Dendritic cell treated with granulocyte-macrophage colony-stimulating factor and Interleukin-4, amounts not matched to agents 40 ng/mL and 50 ng/mL, for 4 days (primary cell): ENCODE results near the gene CD300LD.

Experiments used
- H3K27ac Mint-ChIP-seq: one replicate; pipeline ENCODE4 v1.8.0; 2022; ENCODE audit warnings: mild to moderate bottlenecking, mixed read lengths
- H3K27me3 Mint-ChIP-seq: one replicate; pipeline ENCODE4 v1.8.0; 2022; ENCODE audit warnings: mild to moderate bottlenecking, mixed read lengths
- H3K36me3 Mint-ChIP-seq: one replicate; pipeline ENCODE4 v1.8.0; 2022; ENCODE audit warnings: low read depth, mixed read lengths
- H3K4me1 Mint-ChIP-seq: one replicate; pipeline ENCODE4 v1.8.0; 2022; ENCODE audit warnings: low read depth, mixed read lengths
- H3K4me3 Mint-ChIP-seq: one replicate; pipeline ENCODE4 v1.8.0; 2022; ENCODE audit warnings: mild to moderate bottlenecking, moderate library complexity, mixed read lengths
- H3K9me3 Mint-ChIP-seq: one replicate; pipeline ENCODE4 v1.8.0; 2022; ENCODE audit warnings: mixed read lengths
- intact Hi-C: fragments of 100-400 bp; cut with micrococcal nuclease; formaldehyde crosslinking; loops from one replicate; pipeline ENCODE4 v1.15.0; 2022

The CD300LD gene

DNA sequence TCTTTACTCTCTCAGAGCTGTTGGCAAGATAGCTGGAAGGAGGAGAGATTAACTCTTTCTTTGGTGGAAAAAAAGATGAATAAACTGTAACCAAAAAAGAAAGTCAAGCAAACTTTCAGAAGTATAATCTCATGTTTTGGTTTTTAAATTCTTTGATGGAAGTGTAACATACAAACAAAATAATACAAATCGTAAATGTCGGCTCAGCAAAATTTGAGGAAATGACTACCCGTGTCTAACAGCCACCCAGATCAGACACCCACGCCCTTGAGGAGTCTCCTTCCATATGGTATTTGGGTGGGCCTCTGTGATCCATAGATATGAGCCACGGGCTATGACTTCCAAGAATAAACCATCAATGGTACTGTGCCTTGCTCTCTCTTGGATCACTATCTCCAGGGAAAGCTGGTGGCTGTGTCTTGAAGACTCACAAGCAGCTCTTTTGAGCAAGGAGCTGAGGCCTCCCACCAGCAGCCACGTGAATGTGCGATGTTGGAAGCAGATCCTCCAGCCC lies 36.6 kb downstream of the CD300LD start:
- Mint-ChIP-seq H3K27me3 (peaks cover 16% of the 10 kb centered on the region), H3K4me1 (peaks cover 85% of the 10 kb centered on the region), H3K4me3 (no peak overlapping the region), H3K36me3 (peaks cover 11% of the 10 kb centered on the region), H3K27ac (peak overlapping the region; percentile 26), H3K9me3 (no peaks in the 10 kb centered on the region)
- intact Hi-C loops = loop anchor here (2.0 kb wide), 1 partner anchor 13 kb away; no protein-coding TSS in a partner anchor

GRCh38 chr17:74554909-74555308 lies 37.2 kb downstream of the CD300LD start:
- no peak overlapping the region for H3K4me3 Mint-ChIP-seq
- intact Hi-C loops = loop anchor here (2.0 kb wide), 1 partner anchor 14 kb away; no protein-coding TSS in a partner anchor
- H3K9me3 Mint-ChIP-seq = no peaks in the 10 kb centered on the region
- H3K36me3 Mint-ChIP-seq = peaks cover 11% of the 10 kb centered on the region
- H3K27me3 Mint-ChIP-seq = peaks cover 20% of the 10 kb centered on the region
- H3K27ac Mint-ChIP-seq = peak overlapping the region; percentile 26
- H3K4me1 Mint-ChIP-seq = peaks cover 91% of the 10 kb centered on the region

DNA sequence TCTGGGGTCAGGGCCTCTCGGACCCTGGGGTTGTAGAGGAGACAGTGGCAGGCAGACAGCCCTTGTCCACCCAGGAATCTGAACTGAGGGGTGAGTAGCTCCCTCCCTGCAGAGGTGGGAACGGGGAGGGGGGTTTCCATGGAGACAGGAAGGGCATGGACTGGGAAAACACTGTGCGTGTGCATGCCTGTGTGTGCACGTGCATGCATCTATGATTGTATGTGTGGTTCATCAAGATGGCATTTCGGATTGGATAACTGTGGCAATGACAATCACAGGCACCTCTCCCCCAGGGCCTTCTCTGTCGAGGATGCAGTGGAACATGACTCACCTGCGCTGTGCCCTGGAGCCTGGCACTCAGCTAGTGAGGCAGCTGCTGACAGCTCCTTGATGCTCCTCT lies 40.0 kb downstream of the CD300LD start:
- Mint-ChIP-seq H3K36me3 (peaks cover 11% of the 10 kb centered on the region), H3K27me3 (peaks cover 24% of the 10 kb centered on the region), H3K4me3 (no peak overlapping the region), H3K9me3 (no peaks in the 10 kb centered on the region), H3K27ac (peak overlapping the region; percentile 17), H3K4me1 (peaks cover 89% of the 10 kb centered on the region)
- intact Hi-C loops = no loop called here

DNA sequence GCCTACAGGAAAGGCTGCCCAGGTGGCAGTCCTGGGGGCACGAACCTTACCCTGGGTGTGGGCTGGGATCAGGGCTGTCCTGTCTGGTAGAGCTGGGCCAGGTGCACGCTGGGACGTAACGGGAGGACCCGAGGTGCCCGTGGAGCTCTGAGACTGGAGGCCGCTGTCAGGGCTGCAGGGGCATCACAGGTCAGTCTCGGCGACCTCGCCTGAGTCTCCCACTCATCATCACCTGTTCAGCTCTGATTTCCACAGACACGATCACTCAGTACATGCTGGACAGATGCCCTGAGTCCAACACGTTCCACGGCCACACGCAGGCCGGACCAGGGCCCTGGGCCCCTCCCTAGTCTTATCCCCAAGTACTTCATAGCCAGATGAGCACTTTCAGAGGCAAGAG lies 41.5 kb downstream of the CD300LD start:
- H3K27ac Mint-ChIP-seq = peak overlapping the region; percentile 45
- H3K4me3 Mint-ChIP-seq = no peak overlapping the region
- H3K4me1 Mint-ChIP-seq = peaks cover 90% of the 10 kb centered on the region
- intact Hi-C loops = no loop called here
- H3K36me3 Mint-ChIP-seq = peaks cover 3% of the 10 kb centered on the region
- peaks cover 21% of the 10 kb centered on the region for H3K27me3 Mint-ChIP-seq
- H3K9me3 Mint-ChIP-seq = no peaks in the 10 kb centered on the region

- Mint-ChIP-seq H3K4me1 (peaks cover 92% of the 10 kb centered on the region), H3K9me3 (no peaks in the 10 kb centered on the region), H3K27ac (no peak overlapping the region), H3K27me3 (peaks cover 21% of the 10 kb centered on the region), H3K36me3 (peaks cover 15% of the 10 kb centered on the region), H3K4me3 (no peak overlapping the region)
- intact Hi-C loops = loop anchor here (10.0 kb wide), 1 partner anchor 55 kb away; no protein-coding TSS in a partner anchor
Measured at GRCh38 chr17:74549343-74549742, 42.7 kb downstream of the CD300LD start.

DNA sequence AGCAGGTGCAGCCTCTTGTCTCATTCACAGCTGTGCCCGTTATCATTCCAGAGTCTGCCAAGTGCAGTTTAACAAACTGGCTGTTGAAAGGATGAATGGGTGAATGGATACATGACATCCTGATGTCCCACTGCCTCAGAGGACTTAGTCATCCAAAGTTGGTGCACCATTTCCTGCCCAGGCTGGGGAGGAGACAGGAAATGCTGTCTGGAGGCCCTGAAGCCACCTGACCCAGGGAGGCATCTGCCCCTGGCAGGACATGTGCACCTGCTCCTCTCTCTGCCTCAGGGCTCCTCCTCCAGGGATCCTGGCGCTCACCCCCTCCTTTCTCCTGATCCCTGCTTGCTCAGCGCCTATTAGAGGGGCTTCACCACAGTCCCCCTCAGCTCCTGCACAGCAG lies 44.3 kb downstream of the CD300LD start:
- Mint-ChIP-seq H3K4me3 (no peak overlapping the region), H3K9me3 (no peaks in the 10 kb centered on the region), H3K36me3 (peaks cover 31% of the 10 kb centered on the region), H3K27ac (peak overlapping the region; percentile 93), H3K27me3 (peaks cover 21% of the 10 kb centered on the region), H3K4me1 (peaks cover 94% of the 10 kb centered on the region)
- intact Hi-C loops = loop anchor here (10.0 kb wide), 1 partner anchor 57 kb away; no protein-coding TSS in a partner anchor

DNA sequence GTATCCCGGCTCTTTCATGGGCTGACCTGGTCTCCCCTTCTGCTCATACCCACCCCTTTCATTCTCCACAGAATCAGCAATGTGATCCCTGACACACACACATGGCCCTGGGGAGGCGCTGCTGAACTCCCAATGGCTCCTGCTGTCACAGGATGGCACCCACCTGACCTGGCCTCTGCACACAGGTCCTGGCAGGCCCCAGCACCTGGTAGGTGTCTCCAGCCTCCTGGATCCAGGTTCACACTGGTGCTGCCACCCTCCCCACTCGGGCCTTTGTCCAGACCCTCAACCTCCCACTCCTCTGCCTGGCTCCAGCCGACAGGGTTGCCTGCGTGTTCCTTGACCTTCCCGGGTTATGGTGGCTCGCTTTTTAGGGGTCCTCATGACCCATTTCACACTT lies 44.8 kb downstream of the CD300LD start:
- peaks cover 94% of the 10 kb centered on the region for H3K4me1 Mint-ChIP-seq
- intact Hi-C loops = loop anchor here (10.0 kb wide), 1 partner anchor 58 kb away; no protein-coding TSS in a partner anchor
- H3K36me3 Mint-ChIP-seq = peaks cover 36% of the 10 kb centered on the region
- no peaks in the 10 kb centered on the region for H3K9me3 Mint-ChIP-seq
- H3K27me3 Mint-ChIP-seq = peaks cover 20% of the 10 kb centered on the region
- H3K27ac Mint-ChIP-seq = peak overlapping the region; percentile 93
- H3K4me3 Mint-ChIP-seq = no peak overlapping the region

- H3K36me3 Mint-ChIP-seq = peaks cover 43% of the 10 kb centered on the region
- H3K27me3 Mint-ChIP-seq = peaks cover 17% of the 10 kb centered on the region
- no peak overlapping the region for H3K4me3 Mint-ChIP-seq
- peak overlapping the region; percentile 93 for H3K27ac Mint-ChIP-seq
- no peaks in the 10 kb centered on the region for H3K9me3 Mint-ChIP-seq
- peaks cover 90% of the 10 kb centered on the region for H3K4me1 Mint-ChIP-seq
- intact Hi-C loops = loop anchor here (1.0 to 10.0 kb wide), 2 partner anchors 21 to 58 kb away; partner anchors contain the start of gene CD300H
Measured at GRCh38 chr17:74546586-74546985, 45.5 kb downstream of the CD300LD start.

DNA sequence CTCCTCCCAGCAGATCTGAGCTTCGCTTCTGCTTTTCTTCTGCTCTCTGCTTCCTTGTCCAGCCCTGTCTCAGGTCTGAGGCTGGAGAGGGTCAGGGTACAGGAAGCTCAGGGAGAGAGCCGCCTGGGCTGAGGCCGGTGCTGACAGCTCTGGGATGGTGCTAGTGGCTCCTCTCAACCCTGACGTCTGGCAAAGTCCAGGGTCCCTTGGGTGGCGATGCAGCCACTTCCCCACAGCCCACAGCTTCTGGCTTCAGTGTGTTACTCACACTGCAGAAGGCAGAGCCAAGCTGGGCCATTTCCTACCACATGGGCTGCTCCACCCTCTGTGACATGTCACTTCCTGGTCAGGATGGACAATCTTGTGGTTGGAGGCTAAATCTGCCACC lies 46.2 kb downstream of the CD300LD start, which contains the start of gene CD300C:
TSS of gene CD300C (minus strand) at position 273 of the 388 bp plus-strand sequence. CDS start 333 bp downstream, outside the sequence.
- Mint-ChIP-seq H3K27ac (peak within 1 kb of the TSS; percentile 93), H3K27me3 (peaks cover 13% of the 10 kb centered on the region), H3K4me3 (peak within 1 kb of the TSS; percentile 69), H3K36me3 (peaks cover 50% of the 10 kb centered on the region), H3K9me3 (no peaks in the 10 kb centered on the region), H3K4me1 (peaks cover 82% of the 10 kb centered on the region)
- intact Hi-C loops = loop anchor here (1.0 to 10.0 kb wide), 2 partner anchors 21 to 59 kb away; partner anchors contain the start of gene CD300H

DNA sequence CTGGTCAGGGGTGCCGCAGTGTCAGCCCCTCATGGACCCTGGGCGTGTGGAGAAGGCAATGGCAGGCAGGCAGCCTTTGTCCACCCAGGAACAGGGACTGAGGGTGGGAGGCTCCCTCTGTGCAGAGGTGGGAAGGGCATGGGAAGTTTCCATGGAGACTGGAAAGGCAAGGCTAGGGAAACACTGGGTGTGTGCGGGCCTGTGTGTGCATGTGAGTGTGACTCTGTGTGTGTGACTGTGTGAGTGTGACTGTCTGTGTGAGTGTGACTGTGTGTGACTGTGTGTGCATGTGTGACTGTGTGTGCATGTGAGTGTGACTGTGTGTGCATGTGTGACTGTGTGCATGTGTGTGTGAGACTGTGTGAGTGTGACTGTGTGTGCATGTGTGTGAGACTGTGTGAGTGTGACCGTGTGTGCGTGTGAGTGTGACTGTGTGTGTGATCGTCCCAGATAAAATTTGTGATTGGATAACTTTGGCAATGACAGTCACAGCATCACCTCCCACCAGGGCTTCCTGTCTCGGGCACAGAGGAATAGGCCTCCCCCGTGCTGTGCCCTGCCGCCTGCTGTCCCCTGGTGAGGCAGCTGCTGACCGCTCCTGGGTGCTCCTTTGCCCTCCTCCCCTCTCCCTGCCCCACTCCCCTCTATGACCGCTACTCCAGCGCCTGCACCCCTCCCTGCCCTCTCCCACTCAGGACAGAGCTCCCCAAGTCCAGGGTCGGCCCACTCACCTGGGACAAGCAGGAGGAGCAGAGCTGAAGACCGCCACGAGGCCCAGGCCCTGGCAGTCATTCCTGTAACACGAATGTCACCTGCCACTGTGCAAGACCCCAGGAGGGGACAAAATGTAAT lies 46.9 kb downstream of the CD300LD start:
- Mint-ChIP-seq H3K4me3 (peak overlapping the region; percentile 69), H3K27me3 (peaks cover 13% of the 10 kb centered on the region), H3K9me3 (no peaks in the 10 kb centered on the region), H3K4me1 (peaks cover 79% of the 10 kb centered on the region), H3K27ac (peak overlapping the region; percentile 93), H3K36me3 (peaks cover 57% of the 10 kb centered on the region)
- intact Hi-C loops = loop anchor here (10.0 kb wide), 1 partner anchor 60 kb away; no protein-coding TSS in a partner anchor

DNA sequence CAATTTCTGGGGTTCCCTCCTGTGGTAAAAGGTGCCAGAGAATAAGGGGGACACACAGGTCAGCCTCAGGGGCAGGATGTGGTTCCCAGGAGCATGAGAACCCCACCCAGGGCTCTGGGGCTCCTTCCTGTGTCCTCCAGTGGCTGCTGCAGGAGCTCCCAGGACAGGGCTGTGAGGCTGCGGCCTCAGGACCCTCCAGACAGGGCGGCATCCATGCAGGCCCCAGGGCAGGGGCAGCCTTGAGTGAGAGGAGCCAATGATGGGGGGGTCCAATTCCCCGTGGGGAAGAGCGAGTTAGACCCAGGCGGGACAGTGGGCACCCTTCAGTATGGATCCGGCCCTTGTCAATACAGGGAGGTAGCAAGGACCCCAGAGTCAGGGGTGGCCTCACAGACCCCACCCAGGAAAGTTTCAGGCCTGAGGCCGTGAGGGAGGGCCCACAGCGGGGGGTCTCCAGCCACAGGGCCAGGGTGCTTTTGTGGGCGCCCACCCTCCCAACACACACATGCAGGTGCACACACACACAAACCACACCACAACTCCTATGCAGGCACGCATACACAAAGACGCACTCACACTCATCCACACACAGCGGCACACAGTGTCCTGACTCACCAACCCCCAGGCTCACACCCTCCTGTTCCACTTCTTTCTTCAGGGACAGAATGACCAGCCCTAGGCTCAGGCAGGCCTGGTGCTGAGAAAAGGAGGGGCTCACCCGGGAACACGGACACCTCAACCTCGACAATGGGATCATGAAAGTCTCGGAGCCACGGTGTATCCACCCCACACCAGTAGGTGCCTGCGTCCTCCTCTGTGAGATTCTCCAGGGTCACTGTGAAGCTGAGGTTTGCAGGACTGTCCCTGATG lies 48.0 kb downstream of the CD300LD start:
- peak overlapping the region; percentile 69 for H3K4me3 Mint-ChIP-seq
- intact Hi-C loops = loop anchor here (10.0 kb wide), 1 partner anchor 61 kb away; no protein-coding TSS in a partner anchor
- peak overlapping the region; percentile 93 for H3K27ac Mint-ChIP-seq
- H3K27me3 Mint-ChIP-seq = peaks cover 14% of the 10 kb centered on the region
- peaks cover 67% of the 10 kb centered on the region for H3K36me3 Mint-ChIP-seq
- no peaks in the 10 kb centered on the region for H3K9me3 Mint-ChIP-seq
- peaks cover 84% of the 10 kb centered on the region for H3K4me1 Mint-ChIP-seq

- H3K27me3 Mint-ChIP-seq = peaks cover 12% of the 10 kb centered on the region
- peak overlapping the region; percentile 69 for H3K4me3 Mint-ChIP-seq
- intact Hi-C loops = loop anchor here (10.0 kb wide), 1 partner anchor 61 kb away; no protein-coding TSS in a partner anchor
Measured at GRCh38 chr17:74543406-74543805, 48.7 kb downstream of the CD300LD start.

GRCh38 chr17:74542727-74543383 lies 49.2 kb downstream of the CD300LD start:
- Mint-ChIP-seq H3K4me1 (peaks cover 76% of the 10 kb centered on the region), H3K27ac (peak overlapping the region; percentile 32), H3K9me3 (no peaks in the 10 kb centered on the region), H3K4me3 (no peak overlapping the region), H3K27me3 (peaks cover 12% of the 10 kb centered on the region), H3K36me3 (peaks cover 71% of the 10 kb centered on the region)
- intact Hi-C loops = loop anchor here (10.0 kb wide), 1 partner anchor 62 kb away; no protein-coding TSS in a partner anchor

More at GRCh38 chr17:74543406-74543805, 48.7 kb downstream of the CD300LD start:
- Mint-ChIP-seq H3K36me3 (peaks cover 71% of the 10 kb centered on the region), H3K4me1 (peaks cover 81% of the 10 kb centered on the region), H3K9me3 (no peaks in the 10 kb centered on the region), H3K27ac (peak overlapping the region; percentile 32)
